ENCODE data around the gene SLC41A1. TPM values are rescaled to one million over a fixed set of nuclear protein-coding genes. Genes with fewer than 3 reads are reported as not detected.

Gene SLC41A1
- total and polyA plus RNA-seq, 2 donors (not counting 1 experiment from before 2014, with no cell fraction given): 15.8 to 24.2 TPM

GRCh38 chr1:205766570-205766969, 46.4 kb downstream of the SLC41A1 start:
- Histone ChIP-seq H3K9me3 (ENCODE audit: control extremely low read depth in 1 of 3, control insufficient read depth in 2 of 3, insufficient read depth in 1 of 3, low read length in 2 of 3) (peaks cover 0 to 6% (median 0%) of the 10 kb centered on the region in 3 donors), H2AFZ (ENCODE audit: insufficient read depth, low read depth, low read length, poor library complexity, severe bottlenecking) (no peak overlapping the region), H3K36me3 (replicated peaks in 1 of 2; ENCODE audit: control extremely low read depth in 1 of 2, control insufficient read depth in 1 of 2, extremely low read depth in 1 of 2, insufficient read depth in 2 of 2, low read length in 1 of 2) (peaks cover 2 to 35% of the 10 kb centered on the region in 2 experiments), H3K27ac (ENCODE audit: low read length in 2 of 2) (no peak overlapping the region), H3K27me3 (replicated peaks in 1 of 4; ENCODE audit: control extremely low read depth in 1 of 4, control insufficient read depth in 3 of 4, insufficient read depth in 4 of 4, low read length in 3 of 4) (no peaks in the 10 kb centered on the region), H3K4me2 (replicated peaks; ENCODE audit: low read depth, low read length, poor library complexity, severe bottlenecking) (no peak overlapping the region), H4K20me1 (ENCODE audit: control insufficient read depth, insufficient read depth, low read length, poor library complexity, severe bottlenecking) (no peaks in the 10 kb centered on the region), H3K4me3 (ENCODE audit: control extremely low read depth in 1 of 5, extremely low read depth in 1 of 5, insufficient read depth in 1 of 5, low read depth in 2 of 5, low read length in 4 of 5) (no peak overlapping the region), H3K4me1 (ENCODE audit: control insufficient read depth in 2 of 2, insufficient read depth in 2 of 2, low read length in 2 of 2) (peaks cover 4 to 5% of the 10 kb centered on the region in 2 donors), H3K79me2 (ENCODE audit: control insufficient read depth, insufficient read depth, low read length) (no peaks in the 10 kb centered on the region), H3K9ac (ENCODE audit: low read length) (no peak overlapping the region)
- whole genome bisulfite sequencing (ENCODE audit: insufficient coverage): 67% methylated on average over 2 of the region's 3 CpGs
- H3K9me3 Mint-ChIP-seq (ENCODE audit: insufficient read depth): no peaks in the 10 kb centered on the region
- peaks cover 8% of the 10 kb centered on the region for H3K4me1 Mint-ChIP-seq
- H3K27ac Mint-ChIP-seq: no peak overlapping the region
- DNase-seq (no peak), ATAC-seq (ENCODE audit: low read depth) (no peak)
- no peak overlapping the region for H3K4me3 Mint-ChIP-seq
- intact Hi-C loops (cut with micrococcal nuclease): no loop called here
- CTCF ChIA-PET: interaction anchor here (1.0 kb wide), 1 partner anchor 218 kb away, joined by 3 read pairs; no protein-coding TSS in a partner anchor
- POLR2A ChIA-PET: no interaction called here
- no peak for TF ChIP-seq EZH2 (IDR thresholded peaks at IDR 0.05; ENCODE audit: borderline replicate concordance, insufficient read depth, low read depth, low read length, poor library complexity, severe bottlenecking)
- no peak for TF ChIP-seq CTCF (IDR thresholded peaks at IDR 0.05)
- no peaks in the 10 kb centered on the region for H3K27me3 Mint-ChIP-seq

- peaks cover 0 to 3% (median 0%) of the 10 kb centered on the region in 3 donors for H3K9me3 ChIP-seq (ENCODE audit: control extremely low read depth in 1 of 3, control insufficient read depth in 2 of 3, insufficient read depth in 1 of 3, low read length in 2 of 3)
- H3K79me2 ChIP-seq (ENCODE audit: control insufficient read depth, insufficient read depth, low read length): no peaks in the 10 kb centered on the region
- ChIA-PET POLR2A (no interaction called here), CTCF (interaction anchor here (1.0 to 2.2 kb wide), 3 partner anchors 55 to 218 kb away, joined by 3 to 6 read pairs (median 5); no protein-coding TSS in a partner anchor)
- Mint-ChIP-seq H3K9me3 (ENCODE audit: insufficient read depth) (no peaks in the 10 kb centered on the region), H3K27ac (no peak overlapping the region), H3K4me3 (no peak overlapping the region), H3K27me3 (no peaks in the 10 kb centered on the region), H3K4me1 (peaks cover 3% of the 10 kb centered on the region)
- no peak overlapping the region for H3K27ac ChIP-seq (ENCODE audit: low read length in 2 of 2)
- TF ChIP-seq CTCF (IDR thresholded peaks at IDR 0.05) (no peak), EZH2 (IDR thresholded peaks at IDR 0.05; ENCODE audit: borderline replicate concordance, insufficient read depth, low read depth, low read length, poor library complexity, severe bottlenecking) (no peak)
- intact Hi-C loops (cut with micrococcal nuclease): no loop called here
- H3K4me3 ChIP-seq (ENCODE audit: control extremely low read depth in 1 of 5, extremely low read depth in 1 of 5, insufficient read depth in 1 of 5, low read depth in 2 of 5, low read length in 4 of 5): no peak overlapping the region
- WGBS (ENCODE audit: insufficient coverage): 76% methylated on average over 5 of the region's 5 CpGs
- no peaks in the 10 kb centered on the region for H3K27me3 ChIP-seq (replicated peaks in 1 of 4; ENCODE audit: control extremely low read depth in 1 of 4, control insufficient read depth in 3 of 4, insufficient read depth in 4 of 4, low read length in 3 of 4)
- no peaks in the 10 kb centered on the region for H3K4me1 ChIP-seq (ENCODE audit: control insufficient read depth in 2 of 2, insufficient read depth in 2 of 2, low read length in 2 of 2)
- no peaks in the 10 kb centered on the region for H4K20me1 ChIP-seq (ENCODE audit: control insufficient read depth, insufficient read depth, low read length, poor library complexity, severe bottlenecking)
- H2AFZ ChIP-seq (ENCODE audit: insufficient read depth, low read depth, low read length, poor library complexity, severe bottlenecking): no peak overlapping the region
- no peak overlapping the region for H3K9ac ChIP-seq (ENCODE audit: low read length)
- DNase-seq (no peak), ATAC-seq (ENCODE audit: low read depth) (no peak)
- no peak overlapping the region for H3K4me2 ChIP-seq (replicated peaks; ENCODE audit: low read depth, low read length, poor library complexity, severe bottlenecking)
- H3K36me3 ChIP-seq (replicated peaks in 1 of 2; ENCODE audit: control extremely low read depth in 1 of 2, control insufficient read depth in 1 of 2, extremely low read depth in 1 of 2, insufficient read depth in 2 of 2, low read length in 1 of 2): peaks cover 2 to 32% of the 10 kb centered on the region in 2 experiments
Measured at GRCh38 chr1:205766038-205766437, 47.0 kb downstream of the SLC41A1 start.

Data from B cell (primary cell).